Erythroblast (primary cell): ENCODE results near the gene UBTF.

Experiments
- DNase-seq, 2 experiments: peaks; one replicate each; lab custom pipeline; 2025; lab: John Stamatoyannopoulos, UW
- GATA1 ChIP-seq: IDR thresholded peaks from 2 replicates; pipeline ENCODE4 v1.6.1; 2011; ENCODE audit warnings: low read depth, mild to moderate bottlenecking, control low read depth, low read length, moderate library complexity
- POLR2A ChIP-seq: IDR thresholded peaks from 2 replicates; pipeline ENCODE4 v1.6.1; 2011; ENCODE audit warnings: mild to moderate bottlenecking, low read length

The UBTF gene

DNA sequence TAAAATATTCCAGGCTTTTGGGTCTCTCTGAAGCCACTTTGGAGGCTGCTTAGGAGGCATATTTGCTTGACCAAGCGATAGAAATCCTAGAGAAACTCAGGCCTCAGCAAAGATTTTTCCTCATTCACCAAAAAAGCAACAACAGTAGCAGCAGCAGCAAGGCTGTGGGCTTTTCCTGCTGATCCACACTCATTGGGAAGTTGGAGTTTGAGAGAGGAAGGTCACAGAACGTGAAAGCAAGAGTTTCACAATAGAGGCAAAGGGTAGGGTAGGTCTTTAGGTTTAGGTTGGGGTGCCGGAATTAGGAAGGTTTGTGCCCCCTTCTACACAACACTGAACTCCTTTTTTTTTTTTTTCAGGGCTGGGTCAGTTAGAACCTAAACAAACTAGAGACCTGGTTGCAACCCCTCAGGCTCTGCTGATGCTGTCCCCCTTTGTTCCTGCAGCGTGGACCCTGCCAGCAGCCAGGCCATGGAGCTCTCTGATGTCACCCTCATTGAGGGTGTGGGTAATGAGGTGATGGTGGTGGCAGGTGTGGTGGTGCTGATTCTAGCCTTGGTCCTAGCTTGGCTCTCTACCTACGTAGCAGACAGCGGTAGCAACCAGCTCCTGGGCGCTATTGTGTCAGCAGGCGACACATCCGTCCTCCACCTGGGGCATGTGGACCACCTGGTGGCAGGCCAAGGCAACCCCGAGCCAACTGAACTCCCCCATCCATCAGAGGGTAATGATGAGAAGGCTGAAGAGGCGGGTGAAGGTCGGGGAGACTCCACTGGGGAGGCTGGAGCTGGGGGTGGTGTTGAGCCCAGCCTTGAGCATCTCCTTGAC lies 30.7 kb downstream of the UBTF start:
- TF ChIP-seq GATA1 (no peak), POLR2A (no peak)
- no peak for DNase-seq

DNA sequence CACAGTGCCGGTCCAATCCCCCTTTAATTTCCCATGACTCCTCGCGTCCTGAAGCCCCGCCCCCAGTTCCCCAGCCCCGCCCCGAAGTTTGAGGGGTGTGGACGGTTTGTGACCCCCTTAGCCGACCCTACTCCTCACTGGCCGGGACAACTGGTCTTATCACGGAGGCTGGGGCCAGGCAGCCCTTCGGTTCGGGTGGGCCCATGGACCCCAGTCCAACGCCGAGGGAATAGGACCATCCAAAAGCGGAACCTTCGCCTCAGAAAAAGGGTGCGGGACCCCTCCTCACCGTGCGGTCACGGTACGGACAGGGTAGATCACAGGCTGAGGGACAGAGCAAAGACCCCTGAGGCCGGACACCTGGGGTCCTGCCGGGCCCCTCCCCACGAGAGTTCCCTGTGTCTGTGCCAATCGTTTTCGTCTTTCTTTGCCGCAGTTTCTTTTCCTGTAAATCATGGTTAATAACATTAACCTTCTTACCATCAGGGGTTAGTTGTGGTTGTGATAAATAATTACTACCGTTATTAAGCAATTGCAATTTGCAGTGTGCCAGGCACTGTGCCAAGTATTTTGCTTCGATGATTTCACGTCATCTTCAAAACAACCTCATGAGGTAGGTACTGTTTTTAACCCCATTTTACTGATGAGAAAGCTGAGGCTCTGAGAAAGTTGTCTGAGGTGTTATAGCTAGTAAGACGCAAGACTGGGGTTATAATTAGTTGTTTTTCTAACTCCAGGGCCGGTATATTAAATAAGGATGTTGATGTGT lies 32.2 kb downstream of the UBTF start:
- no peak for TF ChIP-seq POLR2A
- TF ChIP-seq GATA1 = no peak
- peak; percentile 76 to 90 for DNase-seq

DNA sequence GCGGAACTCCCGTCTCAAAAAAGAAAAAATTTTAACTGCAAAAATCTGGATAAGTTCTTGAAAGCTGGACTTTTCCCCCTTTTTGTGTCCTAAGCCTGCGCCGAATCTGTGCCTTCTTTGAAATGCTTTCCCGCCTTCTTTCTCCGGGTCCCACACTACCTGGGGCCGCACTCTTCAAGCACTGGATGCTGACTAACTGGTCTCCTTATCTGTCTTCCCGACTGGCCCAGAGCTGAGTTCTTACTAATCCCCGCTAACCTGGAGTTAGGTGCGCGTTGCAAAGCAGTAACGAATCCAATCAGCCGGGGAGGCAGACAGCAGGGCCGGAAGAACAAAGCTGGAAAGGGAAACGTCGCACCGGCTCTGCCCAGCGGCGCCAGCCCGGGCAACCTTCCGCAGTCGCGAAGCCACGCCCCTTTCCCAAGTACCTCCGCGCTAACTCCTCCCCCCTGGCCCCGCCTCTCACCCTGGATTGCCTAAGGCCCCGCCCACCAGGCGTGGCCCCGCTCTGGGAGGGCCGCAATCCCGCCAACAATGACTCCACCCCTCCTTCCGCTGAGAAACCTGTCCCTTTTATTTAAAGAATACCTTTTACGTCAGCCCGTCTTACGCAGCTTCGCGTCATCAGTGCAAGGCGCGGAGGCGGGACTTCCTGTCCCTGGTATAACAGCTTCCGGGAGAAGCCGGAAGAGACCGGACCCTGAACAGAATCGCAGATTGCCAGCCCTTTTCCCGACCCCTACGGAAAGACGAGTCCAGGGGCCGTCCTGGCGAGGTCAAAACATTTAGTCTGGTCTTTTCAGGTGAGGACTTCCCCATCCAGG lies 33.0 kb downstream of the UBTF start, which contains the start of gene TMUB2:
TSS of gene TMUB2 (plus strand) at position 666 of the 824 bp plus-strand sequence. CDS start 737 bp downstream, outside the sequence.
- TF ChIP-seq GATA1 = no peak
- TF ChIP-seq POLR2A = peak; percentile 91
- peak; percentile 100 for DNase-seq

DNA sequence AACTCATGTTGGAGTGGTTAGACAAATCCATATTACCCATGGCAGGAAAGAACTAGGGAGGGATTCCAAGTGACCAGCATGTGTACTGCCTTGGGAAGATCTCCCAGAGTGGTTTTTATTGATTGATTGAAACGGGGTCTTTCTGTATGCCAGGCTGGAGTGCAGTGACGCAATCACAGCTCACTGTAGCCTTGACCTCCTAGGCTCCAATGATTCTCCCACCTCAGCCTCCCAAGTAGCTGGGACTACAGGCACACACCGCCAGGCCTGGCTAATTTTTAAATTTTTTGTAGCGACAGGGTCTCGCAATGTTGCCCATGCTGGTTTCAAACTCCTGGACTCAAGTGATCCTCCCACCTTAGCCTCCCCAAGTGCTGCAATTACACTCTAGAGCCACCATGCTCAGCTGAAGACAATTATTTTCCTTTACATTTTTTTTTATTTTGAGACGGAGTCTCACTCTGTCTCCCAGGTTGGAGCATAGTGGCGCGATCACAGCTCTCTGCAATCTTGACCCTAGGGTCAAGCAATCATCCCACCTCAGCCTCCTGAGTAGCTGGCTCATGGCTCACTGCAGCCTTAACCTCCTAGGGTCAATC lies 35.2 kb downstream of the UBTF start:
- no peak for TF ChIP-seq POLR2A
- no peak for TF ChIP-seq GATA1
- DNase-seq = no peak

DNA sequence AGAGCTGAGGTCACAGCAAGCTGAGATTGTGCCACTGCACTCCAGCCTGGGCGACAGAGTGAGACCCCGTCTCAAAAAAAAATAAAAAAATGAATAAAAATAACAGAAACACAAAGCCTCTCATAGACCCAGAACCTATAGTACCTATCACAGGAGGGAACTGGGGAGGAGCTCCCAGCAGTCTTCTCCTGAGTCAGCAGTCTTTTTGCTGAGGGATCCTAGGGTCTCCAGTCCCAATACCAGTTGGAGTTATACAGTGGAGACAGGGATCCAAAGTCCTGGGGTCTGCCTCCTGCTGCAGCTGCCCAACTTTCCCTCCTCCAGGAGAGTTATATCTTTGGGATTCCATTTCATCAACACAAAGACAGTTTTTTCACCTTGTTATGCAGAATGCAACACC lies 36.5 kb downstream of the UBTF start:
- TF ChIP-seq POLR2A (no peak), GATA1 (no peak)
- no peak for DNase-seq

DNA sequence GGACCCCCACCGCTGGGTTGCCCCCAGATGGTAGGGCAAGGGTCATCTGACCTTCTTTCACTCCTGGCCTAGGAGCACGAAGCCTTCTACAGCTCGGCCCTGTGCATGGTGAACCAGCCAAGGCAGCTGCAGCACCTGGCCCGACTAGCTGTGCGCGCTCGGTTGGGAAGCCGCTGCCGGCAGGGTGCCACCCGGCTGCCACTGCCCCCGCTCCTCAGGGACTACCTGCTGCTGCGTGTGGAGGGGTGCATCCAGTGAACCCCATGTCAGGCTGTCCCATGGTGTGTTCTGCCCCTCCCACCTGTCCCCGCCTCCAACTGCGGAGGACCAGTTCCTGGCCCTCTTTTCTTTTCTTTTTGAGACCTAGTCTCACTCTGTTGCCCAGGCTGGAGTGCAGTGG lies 41.3 kb downstream of the UBTF start:
- DNase-seq = no peak
- no peak for TF ChIP-seq POLR2A
- no peak for TF ChIP-seq GATA1

DNA sequence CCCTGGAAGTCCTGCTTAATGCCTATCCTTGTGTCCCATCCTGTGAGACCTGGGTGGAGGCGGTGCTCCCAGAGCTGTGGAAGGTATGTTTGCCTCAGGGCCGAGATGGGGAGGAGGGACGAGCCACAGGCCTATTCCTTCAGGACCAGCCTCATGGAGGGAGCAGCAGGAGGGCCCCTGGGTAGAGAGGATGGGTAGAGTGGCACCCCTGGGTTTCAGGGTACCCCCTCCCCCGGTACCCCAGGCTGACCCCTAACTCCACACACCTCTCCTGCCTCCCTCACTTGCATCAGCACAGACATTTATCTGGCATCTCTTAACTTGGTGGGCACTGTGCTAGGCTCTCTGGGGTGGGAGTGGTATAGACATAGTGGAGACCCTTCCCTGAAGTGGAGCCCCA lies 41.8 kb downstream of the UBTF start:
- DNase-seq = no peak
- TF ChIP-seq GATA1 = no peak
- no peak for TF ChIP-seq POLR2A

DNA sequence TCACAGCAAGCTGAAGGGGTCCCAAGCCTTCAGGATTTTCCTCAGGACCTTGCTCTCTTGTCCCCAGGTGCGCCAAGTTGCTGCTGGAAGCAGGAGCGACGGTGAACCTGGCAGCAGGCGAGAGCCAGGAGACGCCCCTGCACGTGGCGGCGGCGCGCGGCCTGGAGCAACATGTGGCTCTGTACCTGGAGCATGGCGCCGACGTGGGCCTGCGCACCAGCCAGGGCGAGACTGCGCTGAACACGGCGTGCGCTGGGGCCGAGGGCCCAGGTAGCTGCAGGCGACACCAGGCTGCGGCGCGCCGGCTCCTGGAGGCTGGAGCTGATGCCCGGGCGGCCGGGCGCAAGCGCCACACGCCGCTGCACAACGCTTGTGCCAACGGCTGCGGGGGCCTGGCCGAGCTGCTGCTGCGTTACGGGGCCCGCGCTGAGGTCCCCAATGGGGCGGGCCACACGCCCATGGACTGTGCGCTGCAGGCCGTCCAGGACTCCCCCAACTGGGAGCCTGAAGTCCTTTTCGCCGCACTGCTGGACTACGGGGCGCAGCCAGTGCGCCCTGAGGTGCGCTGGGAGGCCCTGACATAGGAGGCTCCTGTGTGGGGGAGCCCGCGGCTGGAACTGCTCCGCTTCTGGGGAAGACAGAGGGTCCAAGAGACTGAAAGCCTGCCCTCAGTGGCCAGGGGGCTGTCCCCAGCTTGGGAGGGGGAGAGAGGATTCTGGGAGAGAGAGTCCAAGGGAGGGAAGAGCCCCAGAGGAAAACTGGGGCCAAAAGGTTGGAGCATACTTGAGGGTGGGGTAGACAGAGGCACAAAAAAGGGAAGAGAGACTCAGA lies 42.6 kb downstream of the UBTF start:
- TF ChIP-seq POLR2A (no peak), GATA1 (no peak)
- DNase-seq = no peak

DNA sequence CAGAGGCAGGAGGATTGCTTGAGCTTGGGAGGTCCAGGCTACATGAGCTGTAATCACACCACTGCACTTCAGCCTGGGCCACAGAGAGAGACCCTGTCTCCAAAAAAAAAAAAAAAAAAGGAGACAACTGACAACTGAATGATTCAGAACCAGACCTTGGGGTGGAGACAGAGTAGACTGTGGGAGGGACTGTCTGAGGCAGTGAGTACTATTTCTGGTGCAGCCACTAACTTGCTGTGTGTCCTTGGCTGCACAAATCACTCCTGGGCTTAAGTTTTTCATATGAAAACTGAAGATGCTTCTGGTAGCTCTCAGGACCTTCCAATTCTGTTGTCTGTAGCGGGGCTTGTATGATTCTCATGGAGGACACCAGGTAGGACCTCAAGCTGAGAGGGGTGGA lies 43.2 kb downstream of the UBTF start:
- no peak for DNase-seq
- TF ChIP-seq GATA1 (no peak), POLR2A (no peak)

DNA sequence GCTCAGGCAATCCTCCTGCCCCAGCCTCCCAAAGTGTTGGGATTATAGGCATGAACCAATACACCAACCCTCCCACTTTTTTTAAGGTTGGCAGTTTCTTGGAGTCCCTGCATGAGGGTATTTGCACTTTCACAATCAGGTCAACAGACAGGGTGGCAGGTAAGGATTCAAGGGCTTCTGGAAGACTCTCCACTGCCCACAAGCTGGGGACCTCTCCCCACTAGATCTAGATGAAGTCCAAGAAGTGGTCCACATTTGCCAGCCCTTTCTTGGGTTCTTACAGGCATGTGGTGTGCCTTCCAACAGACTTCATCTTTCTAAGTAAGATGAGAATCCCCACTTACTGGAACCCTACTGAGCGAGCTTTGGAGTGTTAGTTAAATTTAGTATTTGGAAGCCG lies 45.0 kb downstream of the UBTF start:
- no peak for DNase-seq
- TF ChIP-seq GATA1 = no peak
- no peak for TF ChIP-seq POLR2A

DNA sequence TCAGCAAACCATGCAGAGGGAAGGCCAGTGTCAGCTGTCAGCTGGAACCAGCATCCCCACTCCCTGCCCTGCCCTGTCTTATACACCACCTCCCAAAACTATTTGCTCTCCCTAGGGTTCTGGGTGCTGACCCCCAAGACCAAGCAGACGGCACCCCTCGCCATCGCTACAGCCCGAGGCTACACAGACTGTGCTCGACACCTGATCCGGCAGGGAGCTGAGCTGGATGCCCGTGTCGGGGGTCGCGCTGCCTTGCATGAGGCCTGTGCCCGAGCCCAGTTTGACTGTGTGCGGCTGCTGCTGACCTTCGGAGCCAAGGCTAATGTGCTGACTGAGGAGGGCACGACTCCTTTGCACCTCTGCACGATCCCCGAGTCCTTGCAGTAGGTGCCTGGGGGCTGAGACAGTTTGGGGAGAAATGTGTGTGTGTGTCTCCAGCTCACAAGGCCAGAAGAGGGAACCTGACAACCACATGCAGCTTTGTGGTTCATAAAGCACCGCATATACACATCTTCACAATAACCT lies 47.5 kb downstream of the UBTF start:
- DNase-seq = no peak
- TF ChIP-seq POLR2A = no peak
- no peak for TF ChIP-seq GATA1
